Measurements from ENCODE around the gene MAN2A1.
"Not testable (repeated sequence)": the region's sequence is repeated elsewhere in the genome, so short reads cannot be mapped to it uniquely, and the experiment has no call there.

DNA sequence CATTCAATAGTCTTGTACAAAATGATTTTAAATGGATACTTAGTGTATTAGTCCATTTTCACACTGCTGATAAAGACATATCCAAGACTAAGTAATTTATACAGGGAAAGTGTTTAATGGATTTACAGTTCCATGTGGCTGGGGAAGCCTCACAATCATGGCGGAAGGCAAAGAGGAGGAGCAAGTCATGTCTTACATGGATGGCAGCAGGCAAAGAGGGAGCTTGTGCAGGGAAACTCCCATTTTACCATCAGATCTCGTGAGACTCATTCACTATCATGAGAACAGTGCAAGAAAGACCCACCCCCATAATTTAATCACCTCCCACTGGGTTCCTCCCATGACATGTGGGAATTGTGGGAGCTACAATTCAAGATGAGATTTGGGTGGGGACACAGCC lies 203.5 kb downstream of the MAN2A1 start:
- TF ChIP-seq, protein P1, sequence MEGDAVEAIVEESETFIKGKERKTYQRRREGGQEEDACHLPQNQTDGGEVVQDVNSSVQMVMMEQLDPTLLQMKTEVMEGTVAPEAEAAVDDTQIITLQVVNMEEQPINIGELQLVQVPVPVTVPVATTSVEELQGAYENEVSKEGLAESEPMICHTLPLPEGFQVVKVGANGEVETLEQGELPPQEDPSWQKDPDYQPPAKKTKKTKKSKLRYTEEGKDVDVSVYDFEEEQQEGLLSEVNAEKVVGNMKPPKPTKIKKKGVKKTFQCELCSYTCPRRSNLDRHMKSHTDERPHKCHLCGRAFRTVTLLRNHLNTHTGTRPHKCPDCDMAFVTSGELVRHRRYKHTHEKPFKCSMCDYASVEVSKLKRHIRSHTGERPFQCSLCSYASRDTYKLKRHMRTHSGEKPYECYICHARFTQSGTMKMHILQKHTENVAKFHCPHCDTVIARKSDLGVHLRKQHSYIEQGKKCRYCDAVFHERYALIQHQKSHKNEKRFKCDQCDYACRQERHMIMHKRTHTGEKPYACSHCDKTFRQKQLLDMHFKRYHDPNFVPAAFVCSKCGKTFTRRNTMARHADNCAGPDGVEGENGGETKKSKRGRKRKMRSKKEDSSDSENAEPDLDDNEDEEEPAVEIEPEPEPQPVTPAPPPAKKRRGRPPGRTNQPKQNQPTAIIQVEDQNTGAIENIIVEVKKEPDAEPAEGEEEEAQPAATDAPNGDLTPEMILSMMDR (conservative IDR thresholded peaks at IDR 0.05; ENCODE audit: low read length): not testable (repeated sequence)
- TF ChIP-seq EZH2phosphoT487 (IDR thresholded peaks at IDR 0.05; ENCODE audit: borderline replicate concordance, low read depth, low read length): not testable (repeated sequence)
